COR-L47 (cell line): ENCODE data around the gene NR4A2.
A peak's percentile ranks its signal among the peaks of the same experiment; 100 is the strongest.

Experiments
- DNase-seq: peaks from one replicate; lab custom pipeline; 2025; lab: John Stamatoyannopoulos, UW

Gene NR4A2

GRCh38 chr2:156332534-156333273, at the start of gene NR4A2:
Gene NR4A2 (minus strand): TSS chr2:156332721. CDS start chr2:156330186, 2,535 bp downstream.
- DNase-seq = peak; percentile 81

DNA sequence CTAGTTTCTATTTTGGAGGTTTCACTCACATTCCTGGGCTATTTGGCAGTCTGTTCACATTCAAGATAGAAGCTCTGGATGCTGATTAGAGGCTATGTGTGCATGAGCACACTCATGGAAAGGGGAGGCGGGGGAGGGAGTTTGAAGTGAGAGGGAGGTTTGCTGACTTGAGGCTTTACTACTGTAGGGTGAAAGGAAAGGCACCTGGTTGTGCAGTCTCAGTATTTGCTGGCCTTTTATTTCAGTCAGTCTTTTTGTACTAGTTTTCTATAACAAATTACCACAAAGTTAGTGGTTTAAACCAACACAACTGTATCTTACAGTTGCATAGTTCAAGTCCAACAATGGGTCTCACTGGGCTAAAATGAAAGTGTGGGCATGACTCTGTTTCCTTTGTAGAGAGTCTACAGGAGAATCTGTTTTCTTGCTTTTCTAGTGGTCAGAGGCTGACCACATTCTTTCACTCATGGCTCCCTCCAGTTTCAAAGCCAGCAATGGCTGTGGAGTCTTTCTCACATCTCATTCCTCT, 47.7 kb upstream of the NR4A2 start:
- DNase-seq = no peak

DNA sequence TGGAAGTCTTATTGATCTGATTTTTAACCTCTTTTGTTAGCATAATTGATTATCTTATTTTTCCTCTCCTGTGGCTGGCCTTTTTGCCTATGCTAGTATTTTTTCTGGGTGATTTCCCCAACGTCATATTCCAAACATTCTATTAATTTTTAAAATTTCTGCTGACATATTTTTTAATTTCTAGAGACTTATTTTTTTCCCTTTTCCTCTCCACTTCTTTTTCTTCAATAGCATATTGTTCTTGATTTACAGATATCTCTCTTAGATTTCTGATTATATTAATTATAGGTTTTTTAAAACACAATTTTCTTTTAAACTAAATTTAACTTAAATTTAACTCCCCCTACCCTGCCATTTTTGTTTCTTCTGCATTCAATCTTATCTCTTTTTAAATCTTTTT, 47.2 kb upstream of the NR4A2 start:
- no peak for DNase-seq

GRCh38 chr2:156379071-156379470, 46.5 kb upstream of the NR4A2 start:
- DNase-seq = no peak

GRCh38 chr2:156366753-156367152, 34.2 kb upstream of the NR4A2 start:
- DNase-seq = no peak

GRCh38 chr2:156363141-156363540, 30.6 kb upstream of the NR4A2 start:
- DNase-seq = no peak

DNA sequence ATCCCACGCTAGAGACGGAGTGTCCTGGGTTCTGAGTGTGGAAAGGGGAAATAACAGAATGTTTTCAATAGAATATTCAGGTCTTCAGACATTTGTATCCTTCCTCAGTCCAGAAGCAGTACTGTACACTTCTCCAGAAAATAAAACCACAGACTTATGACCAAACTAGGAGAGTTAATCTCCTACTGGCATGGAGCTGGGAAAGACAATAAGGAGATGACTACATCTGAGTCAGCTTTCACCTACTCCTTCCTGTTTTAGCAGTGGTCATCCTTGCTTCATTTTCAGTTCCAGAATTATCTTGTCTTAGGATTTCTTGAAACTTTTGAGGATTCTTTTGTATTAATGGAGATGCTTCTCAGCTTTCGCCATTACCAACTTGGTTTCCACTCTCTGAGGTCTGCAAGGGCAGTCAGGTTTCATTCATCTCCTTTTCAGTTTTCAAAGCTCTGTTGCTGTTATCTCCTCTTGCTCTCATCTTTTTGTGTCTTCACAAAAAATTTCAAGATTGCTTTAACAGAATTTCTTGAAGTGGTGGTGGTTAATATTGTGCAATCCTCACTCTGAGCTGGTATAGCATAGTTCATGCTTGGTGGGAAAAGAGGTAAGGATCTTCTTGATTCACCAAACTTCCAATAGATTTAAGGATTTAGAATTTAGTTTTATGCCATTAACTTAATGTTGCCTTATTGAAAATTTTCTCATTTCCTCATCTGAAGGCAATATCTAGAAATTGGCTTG, 23.7 kb upstream of the NR4A2 start:
- DNase-seq = no peak

DNA sequence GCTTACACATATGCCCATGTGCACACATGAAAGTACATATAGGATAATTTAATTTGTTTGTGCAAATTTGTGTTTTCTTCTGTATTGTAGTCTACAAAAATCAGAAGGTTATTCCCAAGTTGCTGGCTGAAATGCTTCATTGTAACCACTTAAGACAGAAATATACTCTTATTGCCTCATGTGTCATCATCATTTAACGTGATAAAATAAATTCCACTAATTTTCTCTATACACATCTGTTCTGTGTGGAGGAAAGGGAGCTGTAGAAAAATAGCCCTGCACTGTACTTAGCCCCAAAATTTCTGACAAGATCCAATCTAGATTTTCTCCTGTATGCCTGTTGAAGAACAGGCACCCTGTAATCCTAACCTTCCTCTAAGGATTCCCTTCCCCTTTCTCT, 20.4 kb upstream of the NR4A2 start:
- DNase-seq = no peak

DNA sequence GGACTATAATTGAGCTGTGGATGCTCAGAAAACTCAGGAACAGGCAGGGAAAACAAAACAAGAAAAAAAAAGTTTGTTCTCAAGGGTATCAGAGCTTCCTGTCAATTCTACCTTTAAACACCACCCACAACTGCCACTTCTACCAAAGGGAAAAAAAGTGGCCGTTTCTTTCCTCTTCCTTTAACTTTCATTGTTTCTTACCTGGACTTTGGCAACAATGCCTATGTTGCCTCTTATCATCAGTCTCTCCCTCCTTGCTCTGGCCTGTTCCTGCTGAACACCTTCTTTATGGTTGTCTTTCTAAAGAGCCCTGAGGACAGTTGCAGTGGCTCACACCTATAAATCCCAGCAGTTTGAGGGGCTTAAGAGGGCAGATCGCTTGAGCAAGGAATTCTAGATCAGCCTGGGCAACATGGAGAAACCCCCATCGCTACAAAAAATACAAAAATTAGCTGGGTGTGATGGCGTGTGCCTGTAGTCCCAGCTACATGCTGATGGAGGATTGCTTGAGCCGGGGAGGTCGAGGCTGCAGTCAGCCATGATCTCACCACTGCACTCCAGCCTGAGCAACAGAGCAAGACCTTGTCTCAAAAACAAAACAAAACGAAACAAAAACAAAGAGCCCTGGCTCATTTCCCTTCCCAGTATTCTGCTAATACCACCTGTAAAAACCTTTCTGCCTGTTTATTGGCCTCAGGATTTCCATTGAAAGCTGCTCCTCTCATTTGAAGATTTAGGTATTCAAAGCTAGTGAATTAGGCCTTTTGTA, 18.0 kb upstream of the NR4A2 start:
- no peak for DNase-seq

DNA sequence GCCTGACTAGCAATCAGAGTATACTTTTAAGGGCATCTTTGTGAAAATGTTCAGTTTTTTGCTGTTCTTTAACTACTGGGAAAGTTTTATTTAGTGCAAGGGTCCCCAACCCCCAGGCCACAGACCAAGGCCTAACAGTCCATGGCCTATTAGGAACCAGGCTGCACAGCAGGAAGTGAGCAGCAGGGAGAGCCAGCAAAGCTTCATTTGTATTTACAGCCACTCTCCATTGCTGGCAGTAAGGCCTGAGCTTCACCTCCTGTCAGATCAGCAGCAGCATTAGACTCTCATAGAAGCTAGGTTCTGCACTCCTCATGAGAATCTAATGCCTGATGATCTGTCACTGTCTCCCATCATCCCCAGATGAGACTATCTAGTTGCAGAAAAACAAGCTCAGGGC, 17.1 kb upstream of the NR4A2 start:
- DNase-seq = no peak

GRCh38 chr2:156349161-156349560, 16.6 kb upstream of the NR4A2 start:
- DNase-seq = no peak

DNA sequence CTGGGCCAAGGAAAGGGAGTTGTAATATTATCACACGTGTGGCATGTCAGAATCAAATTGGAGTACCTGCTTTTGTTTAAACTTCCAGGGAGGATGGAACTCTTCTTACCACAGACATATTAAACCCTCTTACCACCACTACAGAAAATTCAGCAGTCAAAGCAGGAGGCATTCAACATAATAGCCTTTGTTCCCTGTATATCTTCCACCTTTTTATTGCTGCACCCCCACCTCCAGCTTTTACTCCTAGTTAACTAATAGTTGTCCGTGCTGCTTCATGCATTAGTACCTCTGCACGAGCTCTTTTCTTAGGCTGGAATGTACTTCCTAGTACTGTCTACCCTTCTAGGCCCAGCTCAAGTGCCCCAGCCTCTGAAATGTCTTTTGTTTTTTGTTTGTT, 14.9 kb upstream of the NR4A2 start:
- DNase-seq = no peak

DNA sequence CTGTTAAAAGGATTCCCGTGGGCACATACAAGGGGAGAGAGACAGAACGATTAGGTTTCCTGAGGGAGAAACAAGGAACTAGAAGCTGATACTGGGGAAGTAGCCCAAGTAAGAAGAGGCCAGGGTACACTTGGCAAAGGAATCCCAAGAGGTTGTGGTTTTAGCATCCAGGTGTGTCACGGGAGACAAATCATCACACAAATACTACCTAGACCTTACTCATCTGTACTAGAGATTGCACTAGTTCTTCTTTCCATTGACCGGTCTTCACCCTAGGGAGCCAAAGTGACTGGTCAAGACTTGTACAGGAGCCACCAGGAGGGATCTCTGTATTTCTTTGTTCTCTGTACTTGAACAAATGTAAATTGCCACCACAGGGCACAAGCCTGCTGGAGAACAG, 14.2 kb upstream of the NR4A2 start:
- no peak for DNase-seq

DNA sequence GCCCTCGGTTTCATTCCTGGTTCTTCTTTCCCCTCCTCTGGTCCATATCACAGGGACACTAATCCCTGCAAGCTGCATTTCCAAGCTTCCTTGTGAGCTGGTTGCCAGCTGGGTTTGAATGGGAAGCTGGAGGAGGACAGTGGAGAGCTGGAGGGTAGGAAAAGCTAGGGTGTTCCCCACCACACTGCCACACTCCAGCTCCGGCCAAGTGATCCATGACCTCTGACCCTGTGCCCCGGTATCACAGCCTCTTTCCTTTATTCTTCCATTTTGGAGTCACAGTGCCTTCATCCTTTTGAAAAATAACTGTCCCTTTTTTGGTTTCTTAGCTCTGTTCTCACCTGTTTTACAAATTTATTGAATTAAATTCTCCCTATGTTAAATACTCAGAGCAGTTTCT, 13.1 kb upstream of the NR4A2 start:
- no peak for DNase-seq

- DNase-seq = no peak
These were observed 11.4 kb upstream of the NR4A2 start for GRCh38 chr2:156343940-156344301.

- no peak for DNase-seq
These were observed 10.8 kb upstream of the NR4A2 start for GRCh38 chr2:156343096-156343939.

- DNase-seq = peak; percentile 92
These were observed 10.0 kb upstream of the NR4A2 start for GRCh38 chr2:156342254-156343095.

DNA sequence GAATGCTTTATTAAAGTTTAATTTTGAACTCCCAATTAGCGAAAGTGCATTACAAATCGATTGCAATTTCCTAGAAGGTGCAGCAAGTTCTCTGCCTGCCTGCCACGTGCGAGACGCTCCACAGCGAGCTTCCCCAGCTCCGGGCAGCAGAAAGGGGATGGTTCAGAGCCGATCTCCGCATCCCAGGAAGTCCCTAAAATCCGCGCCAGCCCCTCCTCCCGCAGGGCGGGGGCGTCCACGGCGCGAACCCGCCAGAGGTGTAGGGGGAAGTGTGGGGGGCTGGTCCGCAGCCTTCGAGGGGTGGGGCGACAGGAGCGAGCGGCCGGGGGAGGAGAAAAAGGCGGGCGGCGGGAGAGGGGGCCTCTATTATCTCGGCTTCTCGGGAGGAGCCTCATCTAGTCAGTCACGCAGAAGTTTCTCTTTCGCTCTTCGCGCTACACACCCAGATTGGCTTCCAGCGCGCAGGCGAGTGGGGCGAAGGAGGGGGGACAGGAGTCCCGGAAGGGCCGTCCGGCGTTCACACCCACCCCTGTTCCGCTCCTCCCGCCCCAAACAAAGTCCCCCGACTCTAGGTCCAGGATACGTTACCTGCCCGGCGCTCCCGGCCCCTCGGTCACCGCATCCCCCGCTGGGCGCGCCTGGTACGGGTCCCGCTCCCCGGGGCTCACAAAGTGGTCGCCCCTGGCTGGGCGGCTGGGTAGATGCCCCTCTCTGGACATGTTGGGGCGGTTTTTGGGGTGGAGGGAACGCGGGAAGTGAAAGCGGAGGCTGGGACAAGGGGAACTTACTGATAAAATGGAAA, 9.1 kb upstream of the NR4A2 start:
- DNase-seq = peak; percentile 97

DNA sequence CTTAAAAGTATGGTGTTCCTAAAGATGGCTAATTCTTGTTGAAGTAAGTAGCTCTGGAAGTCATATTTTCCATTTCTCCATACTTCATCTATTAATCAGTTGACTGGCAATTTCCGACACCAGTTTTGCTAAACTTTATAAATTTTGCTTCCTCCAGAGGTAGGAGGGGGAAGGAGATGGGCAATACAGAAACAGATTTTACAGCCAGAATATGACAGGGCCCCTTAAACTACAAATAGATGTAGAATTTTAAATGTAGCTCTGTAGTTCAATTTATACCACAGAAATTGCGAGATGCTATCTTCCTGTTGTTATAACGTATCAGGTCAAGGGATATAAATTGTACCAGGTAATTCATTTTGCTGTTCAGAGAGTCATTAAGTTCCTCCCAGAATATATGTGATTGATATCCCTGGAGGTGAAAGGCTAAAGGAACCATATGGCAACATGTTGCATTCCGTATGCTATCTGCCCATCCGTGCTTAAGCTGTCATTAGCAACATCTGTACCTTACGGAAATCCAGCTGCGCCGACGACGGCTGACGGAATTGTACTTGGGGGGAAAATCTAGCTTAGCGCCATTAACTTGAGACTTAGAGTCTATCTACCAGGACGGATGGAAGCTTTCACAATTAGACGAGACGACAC, 8.4 kb upstream of the NR4A2 start:
- DNase-seq = peak; percentile 32
